K562 (cell line): ENCODE data around the gene CEP72. TPM values are rescaled to one million over a fixed set of nuclear protein-coding genes. Genes with fewer than 3 reads are reported as not detected.

ENCODE experiments used
- ATAC-seq: fragments of 200-7000 bp; cut with Tn5 transposase; 3 replicates; pipeline ENCODE4 v1.9.1; 2020; ENCODE audit warnings: moderate library complexity
- BruUV-seq: library from RNA; stranded (reverse); fragments of 400-500 nt; replicated peaks from 2 replicates; lab custom pipeline; 2021; lab: Mats Ljungman, UMichigan
- CTCF ChIA-PET: fragments of 300-600 bp; formaldehyde crosslinking; extraction: SDS; loops from one replicate; lab custom pipeline; 2021; ENCODE audit warnings: low intra/inter-chr PET ratio; lab: Yijun Ruan, JAX
- POLR2A ChIA-PET: fragments of 300-600, 350-650 bp; sonication (Branson Sonifier 250); formaldehyde crosslinking; extraction: SDS; loops from one replicate; lab custom pipeline; 2021; ENCODE audit warnings: antibody characterized with exemption, inconsistent platforms; lab: Yijun Ruan, JAX
- DNase-seq, 4 experiments: peaks; one replicate each; pipeline versions ENCODE4 v3.0.0 to v3.0.0-alpha.2; 2011 to 2018; ENCODE audit warnings: low spot score in 3 of 4, mixed read lengths in 3 of 4; ENCODE audit errors: extremely low read depth in 1 of 4
- FAIRE-seq: peaks from 2 replicates; lab custom pipeline; 2011; peaks lifted over from hg19 to GRCh38; lab: Jason Lieb, UNC
- H2AFZ ChIP-seq: 2 replicates; pipeline ENCODE4 v1.6.0; 2011; ENCODE audit warnings: low read depth, low read length, control low read depth, inconsistent platforms
- H3K27ac ChIP-seq: fragments of 200-600 bp; 3 replicates; pipeline ENCODE4 v1.8.0; 2011; ENCODE audit warnings: low read depth, mild to moderate bottlenecking, control low read depth, inconsistent platforms, low read length, moderate library complexity, mixed read lengths; ENCODE audit errors: extremely low read depth
- H3K27me3 ChIP-seq, 2 experiments: fragments of 300-600 bp in 1 of 2; 2 replicates in 1 of 2; 3 replicates in 1 of 2; pipeline versions ENCODE4 v1.6.0 to v1.8.0; 2011; ENCODE audit warnings: inconsistent platforms in 2 of 2, low read length in 2 of 2, mild to moderate bottlenecking in 1 of 2, mixed read lengths in 1 of 2, moderate library complexity in 1 of 2; ENCODE audit not compliant: control insufficient read depth in 2 of 2, insufficient read depth in 2 of 2
- H3K36me3 ChIP-seq: fragments of 300-600 bp; 3 replicates; pipeline ENCODE4 v1.8.0; 2011; ENCODE audit warnings: mild to moderate bottlenecking, low read length, inconsistent platforms; ENCODE audit not compliant: control insufficient read depth, insufficient read depth
- H3K4me1 ChIP-seq, 2 experiments: fragments of 200-600 bp in 1 of 2; replicated peaks in 1 of 2; 2 replicates in 1 of 2; 3 replicates in 1 of 2; pipeline versions ENCODE4 v1.5.1 to v1.8.0; 2011; ENCODE audit warnings: inconsistent platforms in 2 of 2, low read length in 2 of 2, mild to moderate bottlenecking in 1 of 2, mixed read lengths in 1 of 2, moderate library complexity in 1 of 2; ENCODE audit not compliant: control insufficient read depth in 2 of 2, insufficient read depth in 2 of 2
- H3K4me2 ChIP-seq: 2 replicates; pipeline ENCODE4 v1.6.1; 2011; ENCODE audit warnings: low read length, control low read depth, inconsistent platforms, mixed read lengths; ENCODE audit not compliant: insufficient read depth
- H3K4me3 ChIP-seq: fragments of 200-600 bp; sonication (generic), shearing (Covaris generic); 2 replicates; pipeline ENCODE4 v1.5.1; 2016; ENCODE audit warnings: control low read depth, inconsistent platforms
- H3K79me2 ChIP-seq: fragments of 200-600 bp; 3 replicates; pipeline ENCODE4 v1.8.0; 2011; ENCODE audit warnings: low read length, inconsistent platforms; ENCODE audit not compliant: control insufficient read depth, insufficient read depth
- H3K9ac ChIP-seq, 2 experiments: 2 replicates each; pipeline versions ENCODE4 v1.6.0 to v1.6.1; 2011; ENCODE audit warnings: low read depth in 2 of 2, low read length in 2 of 2, control low read depth in 1 of 2, inconsistent platforms in 1 of 2, mild to moderate bottlenecking in 1 of 2, mixed read lengths in 1 of 2; ENCODE audit not compliant: insufficient read depth in 1 of 2
- H3K9me1 ChIP-seq: one replicate; pipeline ENCODE4 v1.6.0; 2011; ENCODE audit warnings: inconsistent platforms, mild to moderate bottlenecking, low read length, moderate library complexity; ENCODE audit not compliant: control insufficient read depth, insufficient read depth
- H3K9me3 ChIP-seq: replicated peaks from 2 replicates; pipeline ENCODE4 v1.5.1; 2011; ENCODE audit warnings: low read depth, low read length, inconsistent platforms; ENCODE audit not compliant: control insufficient read depth, insufficient read depth
- H4K20me1 ChIP-seq: replicated peaks from 2 replicates; pipeline ENCODE4 v1.6.1; 2011; ENCODE audit warnings: low read length, inconsistent platforms, mixed read lengths; ENCODE audit not compliant: control insufficient read depth, insufficient read depth
- FIP1L1 ChIP-seq: fragments of 200-400 bp; formaldehyde crosslinking; IDR thresholded peaks from 2 replicates; pipeline ENCODE4 v1.6.1; 2018; ENCODE audit warnings: mild to moderate bottlenecking, low read depth, low read length; ENCODE audit not compliant: poor library complexity, severe bottlenecking
- NR3C1 ChIP-seq: sonication (generic); formaldehyde crosslinking; IDR thresholded peaks from 2 replicates; pipeline ENCODE4 v1.8.1; 2022; ENCODE audit warnings: missing genetic modification reagents
- POLR2A ChIP-seq: fragments of 450-650 bp; conservative IDR thresholded peaks from 2 replicates; pipeline ENCODE4 v1.6.1; 2016
- POLR2G ChIP-seq: fragments of 200-400 bp; formaldehyde crosslinking; IDR thresholded peaks from 2 replicates; pipeline ENCODE4 v1.6.1; 2017; ENCODE audit warnings: low read depth, mild to moderate bottlenecking, antibody characterized with exemption, low read length, moderate library complexity
- RBM22 ChIP-seq: fragments of 200-400 bp; formaldehyde crosslinking; IDR thresholded peaks from 2 replicates; pipeline ENCODE4 v1.6.1; 2018; ENCODE audit warnings: low read length, low read depth; ENCODE audit not compliant: poor library complexity, severe bottlenecking
- SIRT6 ChIP-seq: IDR thresholded peaks from one replicate; pipeline ENCODE4 v1.6.1; 2012; ENCODE audit warnings: low read depth, mild to moderate bottlenecking, control low read depth, inconsistent platforms, low read length, moderate library complexity
- WGBS: fragments of 100-300 bp; shearing (Covaris generic); methylation state at CpG from one replicate; pipeline ENCODE4 v1.1.6; 2016; ENCODE audit warnings: low coverage, mixed read lengths; ENCODE audit not compliant: insufficient coverage; ENCODE audit errors: missing lambda C conversion rate; 5-methylcytosine and 5-hydroxymethylcytosine counted together
- in situ Hi-C: fragments of 300-500 bp; cut with MboI; formaldehyde crosslinking; loops from 4 replicates; pipeline ENCODE4 v1.15.0; 2018; ENCODE audit warnings: inconsistent platforms, mixed read lengths
- intact Hi-C: fragments of 100-400 bp; cut with micrococcal nuclease; formaldehyde crosslinking; loops from 2 replicates; pipeline ENCODE4 v1.14.2; 2022
- polyA plus RNA-seq, 8 experiments: library from polyadenylated mRNA; depleted of rRNA in 4 of 8; stranded (reverse) in 5 of 8; unstranded in 3 of 8; fragments of >200 nt; fragmentation: Nextera tagmentation in 2 of 8; fragmentation: Illumina TruSeq in 1 of 8; extraction: Ambion mirVana in 2 of 8; extraction: Trizol in 1 of 8; gene quantifications; 2 replicates each; pipeline versions ENCODE4 v1.2.1 to v1.2.3, GENCODE V29; 2011 to 2014; ENCODE audit warnings: inconsistent platforms in 1 of 8, missing spikeins in 1 of 8
- total RNA-seq, 7 experiments: library from RNA; depleted of rRNA in 6 of 7; stranded (reverse); fragments of >200 nt in 6 of 7; fragmentation: Illumina TruSeq in 2 of 7; extraction: Trizol in 2 of 7; gene quantifications; 2 replicates each; pipeline versions ENCODE4 v1.2.1 to v1.2.3, GENCODE V29; 2011 to 2021; ENCODE audit warnings: low replicate concordance in 1 of 7
- TF ChIP-seq, protein P1 (sequence below): sonication (generic); formaldehyde crosslinking; IDR thresholded peaks from 2 replicates; pipeline ENCODE4 v1.8.0; 2022; ENCODE audit warnings: missing genetic modification reagents, mild to moderate bottlenecking, moderate library complexity, borderline replicate concordance

The CEP72 gene
- total and polyA plus RNA-seq, 9 of the 15 experiments (the other 6 are each of a cell fraction or from before 2014, with no cell fraction given): 0.89 to 38.1 (median 14.2) TPM

DNA sequence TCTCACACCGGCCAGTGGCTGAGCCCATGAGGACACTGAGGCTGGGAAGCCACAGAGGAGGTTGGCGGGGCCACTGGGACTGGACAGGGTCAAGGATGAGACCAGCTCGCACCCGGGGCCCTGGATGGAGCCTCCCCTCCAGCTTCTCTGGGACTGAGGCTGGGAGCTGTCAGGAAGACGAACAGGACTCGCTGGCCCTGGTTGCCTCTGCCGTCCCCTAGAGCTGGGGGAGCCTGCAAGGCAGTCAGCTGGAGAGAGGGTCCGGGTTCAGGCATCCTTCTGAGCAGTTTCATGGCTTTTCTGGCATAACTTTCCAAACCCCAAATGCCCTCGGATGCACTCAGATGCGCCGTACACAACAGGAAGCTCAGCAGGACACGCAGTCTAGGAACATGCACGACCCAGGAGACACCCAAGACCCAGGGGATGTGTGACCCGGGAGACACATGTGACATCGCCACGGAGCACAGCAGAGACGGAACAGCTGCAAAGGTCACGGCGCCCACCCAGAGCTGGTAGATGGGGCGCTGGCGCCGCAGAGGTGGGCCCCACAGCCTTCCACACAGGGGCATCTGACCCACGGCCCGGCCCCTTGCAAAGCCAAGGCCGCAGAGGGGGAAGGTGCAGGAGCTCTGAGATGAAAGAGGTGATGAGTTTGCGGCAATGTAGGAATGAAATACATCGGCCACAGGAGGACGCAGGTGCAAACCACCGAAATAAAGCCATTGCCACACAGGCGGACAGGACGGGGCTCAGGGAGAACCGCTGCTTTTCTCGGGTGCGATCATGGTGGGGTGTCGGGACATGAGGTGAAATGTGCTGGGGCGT lies 63.9 kb downstream of the CEP72 start:
- H3K79me2 ChIP-seq: no peaks in the 10 kb centered on the region
- H3K9me1 ChIP-seq: no peaks in the 10 kb centered on the region
- H3K9ac ChIP-seq: no peak overlapping the region
- H3K27me3 ChIP-seq: no peaks in the 10 kb centered on the region
- ATAC-seq (no peak), FAIRE-seq (no peak), DNase-seq (no peak)
- intact Hi-C loops: loop anchor here (10.0 kb wide), 1 partner anchor 179 kb away; the partner anchor contains the start of gene ZDHHC11
- CTCF ChIA-PET: no interaction called here
- 57% methylated on average over 36 of the region's 36 CpGs for WGBS
- no peaks in the 10 kb centered on the region for H3K36me3 ChIP-seq
- POLR2A ChIA-PET: no interaction called here
- H3K27ac ChIP-seq: no peak overlapping the region
- BruUV-seq: no TSS peak
- H2AFZ ChIP-seq: no peak overlapping the region
- H3K4me2 ChIP-seq: no peak overlapping the region
- H3K4me3 ChIP-seq: no peak overlapping the region
- TF ChIP-seq NR3C1 (CRISPR knock-in tag): no peak
- TF ChIP-seq SIRT6: no peak
- peak; percentile 47 for TF ChIP-seq POLR2G
- TF ChIP-seq, protein P1, sequence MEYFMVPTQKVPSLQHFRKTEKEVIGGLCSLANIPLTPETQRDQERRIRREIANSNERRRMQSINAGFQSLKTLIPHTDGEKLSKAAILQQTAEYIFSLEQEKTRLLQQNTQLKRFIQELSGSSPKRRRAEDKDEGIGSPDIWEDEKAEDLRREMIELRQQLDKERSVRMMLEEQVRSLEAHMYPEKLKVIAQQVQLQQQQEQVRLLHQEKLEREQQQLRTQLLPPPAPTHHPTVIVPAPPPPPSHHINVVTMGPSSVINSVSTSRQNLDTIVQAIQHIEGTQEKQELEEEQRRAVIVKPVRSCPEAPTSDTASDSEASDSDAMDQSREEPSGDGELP (CRISPR knock-in tag): 0 out of 2 replicates have a peak, but pooled peaks have one; percentile 24
- TF ChIP-seq FIP1L1: peak; percentile 34
- TF ChIP-seq RBM22: peak; percentile 6
- TF ChIP-seq POLR2A: 0 out of 2 replicates have a peak, but pooled peaks have one; percentile 31
- in situ Hi-C loops: loop anchor here (5.0 kb wide), 2 partner anchors 96 to 231 kb away; no protein-coding TSS in a partner anchor
- H3K4me1 ChIP-seq: peaks cover 4 to 52% of the 10 kb centered on the region in 2 experiments; a peak in 4 of 5 replicates
- H4K20me1 ChIP-seq: peaks cover 22% of the 10 kb centered on the region; the same call in 1 of the 2 replicates
- no peaks in the 10 kb centered on the region for H3K9me3 ChIP-seq
